GM18502 (cell line): ENCODE data around the gene AKAP6.

Source experiments
- ATAC-seq: cut with Tn5 transposase; IDR thresholded peaks from one replicate; pipeline ENCODE4 v1.9.1; 2021; ENCODE audit warnings: mild to moderate bottlenecking; ENCODE audit not compliant: unreplicated experiment, poor library complexity

Gene AKAP6

DNA sequence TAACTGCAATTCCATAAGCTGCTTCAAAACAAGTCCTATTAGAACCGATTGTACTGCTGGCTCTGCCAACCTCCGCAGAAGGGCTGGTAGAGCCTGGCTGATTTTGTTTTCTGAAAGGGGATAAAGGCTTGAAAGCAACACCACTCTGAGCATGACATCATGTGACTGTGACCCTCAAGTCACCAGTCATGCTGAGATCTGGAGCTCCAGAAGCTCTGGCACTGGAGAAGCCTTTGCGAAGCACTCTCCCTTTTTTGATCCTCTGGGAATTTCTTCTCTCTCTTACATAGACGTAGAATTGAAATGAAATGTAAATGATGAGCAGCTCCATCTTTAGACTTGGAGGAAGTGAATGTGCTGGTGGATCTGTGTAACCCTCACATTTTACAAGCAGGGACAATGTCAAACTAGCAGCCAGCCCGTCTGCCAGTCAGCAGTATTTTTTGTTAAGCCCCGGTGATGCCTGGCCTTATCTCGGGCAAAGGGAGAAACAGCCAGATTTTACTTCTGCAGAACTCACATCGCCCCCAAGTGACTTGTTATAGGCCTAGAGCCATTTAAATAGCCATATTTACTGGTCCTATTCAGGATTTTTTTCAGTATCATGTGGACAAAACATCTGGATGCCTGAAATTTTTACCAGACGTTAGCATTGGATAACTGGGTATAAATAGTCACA lies 497.4 kb downstream of the AKAP6 start:
- ATAC-seq = no peak

DNA sequence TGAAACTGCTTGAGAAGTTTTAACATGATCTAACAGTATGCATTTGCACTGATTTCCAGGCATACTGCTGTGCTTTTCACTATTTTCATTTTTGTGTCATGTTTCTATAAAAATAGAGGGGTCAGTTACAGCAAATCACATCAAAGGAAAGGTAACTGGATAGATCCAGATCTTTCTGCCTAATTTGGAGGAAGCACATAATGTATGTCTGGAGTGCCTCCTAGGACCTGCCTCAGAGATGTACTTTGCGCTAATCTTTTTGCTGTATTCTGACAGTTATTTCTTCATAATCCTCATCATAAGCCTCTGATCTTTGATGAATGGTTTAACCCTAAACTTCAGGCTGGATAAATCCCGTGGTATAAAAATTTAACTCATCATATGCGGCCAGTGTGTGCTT lies 498.4 kb downstream of the AKAP6 start:
- ATAC-seq = no peak

DNA sequence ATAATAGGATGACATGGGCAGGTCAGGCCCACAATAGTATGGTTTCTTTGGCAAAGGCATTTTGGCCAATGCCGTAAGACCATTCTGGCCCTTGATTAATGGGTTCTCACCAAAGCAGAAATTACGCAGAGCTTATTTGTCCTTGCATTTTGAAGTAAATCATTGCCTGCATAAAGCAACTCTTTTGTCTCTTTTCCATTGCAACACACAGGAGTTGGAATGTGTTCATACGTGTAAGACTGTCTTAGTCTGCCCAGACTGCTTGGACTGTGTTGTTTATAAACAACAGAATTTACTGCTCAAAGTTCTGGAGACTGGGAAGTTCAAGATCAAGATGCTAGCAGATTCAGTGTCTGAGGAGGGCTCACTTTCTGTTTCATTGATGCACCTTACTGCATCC lies 506.8 kb downstream of the AKAP6 start:
- ATAC-seq = no peak

DNA sequence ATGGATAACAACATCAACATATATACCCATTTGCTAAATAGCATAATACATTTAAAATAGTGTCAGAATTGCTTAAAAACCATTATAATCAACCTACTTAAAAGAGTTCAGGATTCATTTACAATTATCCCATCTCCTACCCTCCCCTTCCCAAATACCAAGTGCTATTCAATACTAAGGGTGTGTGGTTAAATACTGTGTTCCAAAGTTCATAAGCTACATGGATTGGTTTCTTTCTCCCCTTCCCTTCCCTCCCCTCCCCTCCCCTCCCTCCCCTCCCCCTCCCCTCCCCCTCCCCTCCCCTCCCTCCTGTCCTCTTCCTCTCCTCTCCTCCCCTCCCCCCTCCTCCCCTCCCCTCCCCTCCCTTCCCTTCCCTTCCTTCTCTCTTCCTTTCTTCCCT lies 512.6 kb downstream of the AKAP6 start:
- ATAC-seq = no peak

DNA sequence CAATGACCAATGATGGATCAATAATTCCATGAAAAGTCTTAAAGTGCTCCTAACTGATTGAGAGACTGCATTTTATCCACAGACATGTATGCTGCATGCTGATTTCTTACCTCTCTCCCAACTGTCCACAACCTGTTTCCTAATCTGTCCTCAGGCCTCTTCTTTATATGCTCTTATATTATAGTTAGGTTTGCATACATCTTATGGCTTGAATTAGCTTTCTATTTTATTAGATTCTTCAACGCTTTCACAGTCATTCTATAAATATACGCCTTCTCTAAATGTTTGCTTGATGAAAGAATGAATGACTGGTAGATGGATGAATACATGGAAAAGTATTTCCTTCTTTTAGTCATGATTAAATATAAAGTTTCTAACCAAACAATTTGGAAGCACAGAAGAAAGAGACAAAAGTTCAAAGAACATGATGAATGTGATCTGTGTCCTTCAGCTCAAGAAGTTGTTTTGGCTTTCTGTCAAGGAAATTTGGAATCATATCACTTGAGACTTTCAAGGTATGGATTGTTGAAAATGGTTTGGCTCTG lies 517.8 kb downstream of the AKAP6 start:
- no peak for ATAC-seq

GRCh38 chr14:32847867-32848266 lies 518.8 kb downstream of the AKAP6 start:
- ATAC-seq = no peak

DNA sequence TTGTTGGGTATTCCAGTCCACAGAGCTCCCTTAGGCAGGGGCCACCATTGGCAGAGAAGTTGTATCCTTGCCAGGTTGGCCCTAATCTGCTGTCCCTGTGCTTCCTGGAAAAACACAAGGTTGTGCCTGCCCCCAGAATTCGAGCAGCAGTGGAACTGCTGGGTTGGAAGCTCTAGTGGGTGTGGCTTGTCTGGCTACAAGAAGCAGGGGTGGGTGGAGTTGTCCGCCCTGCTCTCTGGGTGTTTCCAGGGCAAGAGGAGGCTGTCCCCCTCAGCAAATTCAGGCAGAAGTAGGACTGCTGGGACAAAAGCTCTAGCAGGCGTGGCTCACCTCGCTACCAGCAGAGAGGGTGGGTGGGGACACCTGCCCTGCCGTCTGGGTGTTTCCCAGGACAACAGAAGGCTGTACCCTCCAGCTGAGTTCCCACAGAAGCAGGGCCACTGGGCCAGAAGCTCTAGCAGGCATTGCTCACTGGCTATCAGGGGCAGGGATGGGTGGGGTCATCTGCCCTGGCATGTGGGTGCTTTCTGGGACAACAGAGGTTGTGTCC lies 536.8 kb downstream of the AKAP6 start:
- ATAC-seq = no peak

GRCh38 chr14:32883188-32883587 lies 554.1 kb downstream of the AKAP6 start:
- ATAC-seq = no peak
